ENCODE measurements around the gene NAALADL1.

Gene NAALADL1

GRCh38 chr11:65083134-65083833 is 24.9 kb upstream of the NAALADL1 start:
- DNase-seq: no peak

GRCh38 chr11:65078786-65079342 is 20.5 kb upstream of the NAALADL1 start:
- no peak for DNase-seq

- DNase-seq: no peak
These were observed 19.8 kb upstream of the NAALADL1 start for GRCh38 chr11:65078151-65078550.

- peak in 1 of 2 experiments; percentile 29 for DNase-seq
These were observed 19.1 kb upstream of the NAALADL1 start for GRCh38 chr11:65077451-65077850.

GRCh38 chr11:65072631-65072966 is 14.2 kb upstream of the NAALADL1 start:
- no peak for DNase-seq

- DNase-seq: no peak
These were observed 13.7 kb upstream of the NAALADL1 start for GRCh38 chr11:65071907-65072630.

GRCh38 chr11:65069217-65069616 is 10.9 kb upstream of the NAALADL1 start:
- no peak for DNase-seq

GRCh38 chr11:65067446-65067845 is 9.1 kb upstream of the NAALADL1 start:
- no peak for DNase-seq

GRCh38 chr11:65066805-65067291 is 8.5 kb upstream of the NAALADL1 start:
- no peak for DNase-seq

GRCh38 chr11:65066315-65066714 is 8.0 kb upstream of the NAALADL1 start:
- DNase-seq: no peak

GRCh38 chr11:65065851-65066250 is 7.5 kb upstream of the NAALADL1 start:
- DNase-seq: no peak

GRCh38 chr11:65064847-65065240 is 6.5 kb upstream of the NAALADL1 start:
- DNase-seq: no peak

GRCh38 chr11:65063532-65063931 is 5.2 kb upstream of the NAALADL1 start:
- DNase-seq: no peak

- DNase-seq: peak in 1 of 2 experiments; percentile 16
These were observed 2.6 kb upstream of the NAALADL1 start for GRCh38 chr11:65060913-65061408.

- DNase-seq: no peak
These were observed 1.8 kb upstream of the NAALADL1 start for GRCh38 chr11:65059959-65060824.

GRCh38 chr11:65059523-65059922 is 1.2 kb upstream of the NAALADL1 start:
- DNase-seq: no peak

GRCh38 chr11:65058012-65058411 is 341 bp downstream of the NAALADL1 start:
- DNase-seq: no peak

- DNase-seq: no peak
These were observed 827 bp downstream of the NAALADL1 start for GRCh38 chr11:65057526-65057925.

- DNase-seq: no peak
These were observed 1.4 kb downstream of the NAALADL1 start for GRCh38 chr11:65056999-65057398.

GRCh38 chr11:65055538-65055937 is 2.8 kb downstream of the NAALADL1 start:
- DNase-seq: no peak

GRCh38 chr11:65053827-65054508 is 4.4 kb downstream of the NAALADL1 start:
- DNase-seq: no peak

GRCh38 chr11:65051398-65051858 is 6.9 kb downstream of the NAALADL1 start:
- DNase-seq: no peak

Measured in NCI-H1930 (cell line).